ENCODE results near the gene MACROD2.
A peak's percentile ranks its signal among the peaks of the same experiment; 100 is the strongest.

The MACROD2 gene

GRCh38 chr20:14553774-14554534, 558.6 kb downstream of the MACROD2 start:
- DNase-seq (ENCODE audit: extremely low read depth, low read depth): no peak
- no peak for TF ChIP-seq CTCF (IDR thresholded peaks at IDR 0.05; ENCODE audit: low read depth, low read length)

GRCh38 chr20:14555676-14556075, 560.4 kb downstream of the MACROD2 start:
- DNase-seq (ENCODE audit: extremely low read depth, low read depth): no peak
- TF ChIP-seq CTCF (IDR thresholded peaks at IDR 0.05; ENCODE audit: low read depth, low read length): no peak

GRCh38 chr20:14556206-14556605, 560.9 kb downstream of the MACROD2 start:
- no peak for TF ChIP-seq CTCF (IDR thresholded peaks at IDR 0.05; ENCODE audit: low read depth, low read length)
- DNase-seq (ENCODE audit: extremely low read depth, low read depth): no peak

- TF ChIP-seq CTCF (IDR thresholded peaks at IDR 0.05; ENCODE audit: low read depth, low read length): no peak
- DNase-seq (ENCODE audit: extremely low read depth, low read depth): no peak
Observed at GRCh38 chr20:14559612-14560011, 564.3 kb downstream of the MACROD2 start.

- no peak for DNase-seq (ENCODE audit: extremely low read depth, low read depth)
- peak; percentile 34 for TF ChIP-seq CTCF (IDR thresholded peaks at IDR 0.05; ENCODE audit: low read depth, low read length)
Observed at GRCh38 chr20:14561741-14562221, 566.5 kb downstream of the MACROD2 start.

- no peak for DNase-seq (ENCODE audit: extremely low read depth, low read depth)
- no peak for TF ChIP-seq CTCF (IDR thresholded peaks at IDR 0.05; ENCODE audit: low read depth, low read length)
Observed at GRCh38 chr20:14562981-14563380, 567.7 kb downstream of the MACROD2 start.

GRCh38 chr20:14566505-14566904, 571.2 kb downstream of the MACROD2 start:
- peak; percentile 43 for DNase-seq (ENCODE audit: extremely low read depth, low read depth)
- TF ChIP-seq CTCF (IDR thresholded peaks at IDR 0.05; ENCODE audit: low read depth, low read length): no peak

Measured in AG09319 (cell line).